Psoas muscle (tissue), 8 donors: ENCODE measurements around the gene IFNA21. TPM values are rescaled to one million over a fixed set of nuclear protein-coding genes. Genes with fewer than 3 reads are reported as not detected.

Experiments used
- ATAC-seq, 4 donors: fragments of 200-7000 bp; cut with Tn5 transposase; one replicate each; pipeline ENCODE4 v1.9.1; 2020; ENCODE audit warnings: moderate library complexity in 3 of 4, mild to moderate bottlenecking in 2 of 4
- DNase-seq, 2 donors: peaks; one replicate each; pipeline ENCODE4 v3.0.0-alpha.2; 2020
- H3K27ac ChIP-seq: fragments of 200-600 bp; one replicate; pipeline ENCODE4 v1.8.0; 2022
- H3K27me3 ChIP-seq, 3 donors: fragments of 200-600 bp in 1 of 3; one replicate each; pipeline versions ENCODE4 v1.6.1 to v1.8.0; 2013 to 2022; ENCODE audit warnings: low read length in 2 of 3, mild to moderate bottlenecking in 2 of 3, moderate library complexity in 1 of 3; ENCODE audit not compliant: insufficient read depth in 3 of 3
- H3K36me3 ChIP-seq, 2 donors: fragments of 200-600 bp in 1 of 2; one replicate each; pipeline versions ENCODE4 v1.6.1 to v1.8.0; 2013 to 2022; ENCODE audit warnings: low read depth in 1 of 2, mild to moderate bottlenecking in 1 of 2, moderate library complexity in 1 of 2; ENCODE audit not compliant: insufficient read depth in 1 of 2
- H3K4me1 ChIP-seq: fragments of 200-600 bp; one replicate; pipeline ENCODE4 v1.8.0; 2022
- H3K4me3 ChIP-seq: fragments of 200-600 bp; one replicate; pipeline ENCODE4 v1.8.0; 2022; ENCODE audit warnings: mild to moderate bottlenecking
- H3K9me3 ChIP-seq: fragments of 200-600 bp; one replicate; pipeline ENCODE4 v1.8.0; 2022
- WGBS, 3 donors: extraction: QIAGEN DNeasy Blood & Tissue Kit; methylation state at CpG; one replicate each; pipeline versions ENCODE4 v1.1.6 to v1.1.7; 2013; 5-methylcytosine and 5-hydroxymethylcytosine counted together
- intact Hi-C, 2 donors: fragments of 100-400 bp; cut with DNase I; formaldehyde crosslinking; loops; one replicate each; pipeline versions ENCODE4 v1.11.0 to v1.14.2; 2022
- polyA plus RNA-seq, 3 donors: library from polyadenylated mRNA; stranded (reverse); fragments of 200-250 nt; gene quantifications; one replicate each; pipeline ENCODE4 v1.2.3, GENCODE V29; 2013
- total RNA-seq, 4 donors: library from RNA; stranded (reverse); fragmentation: NEBNext Ultra II Directional in 2 of 4; extraction: Animal tissue kit (Norgen Biotek cat#: 25700) in 2 of 4; gene quantifications; one replicate each; pipeline versions ENCODE4 v1.2.1 to v1.2.4, GENCODE V29; 2021 to 2023
- TF ChIP-seq, protein P1 (sequence below): fragments of 200-600 bp; IDR thresholded peaks from one replicate; pipeline ENCODE4 v1.8.0; 2022; ENCODE audit warnings: antibody characterized with exemption
- donor health status: healthy with polysubstance abuse.
- donor health status: DM: no; HTN: no; CAD: no; lungs with moderate emphysema.
- donor health status: Bipolar disorder and iron deficiency.
- donor health status: healthy.
- donor health status: DM: yes; HTN: yes; CAD: no.
- donor health status: DM: no; HTN: no; CAD: no.
- donor health status: DM: no; HTN: no; CAD: no.
- donor health status: DM: yes; HTN: yes; CAD: no.

IFNA21 gene
- total and polyA plus RNA-seq, 7 donors, result not detected

GRCh38 chr9:21171351-21171750 is 4.9 kb upstream of the IFNA21 start:
- intact Hi-C loops, result no loop called here
- no peaks in the 10 kb centered on the region for H3K27me3 ChIP-seq
- no peaks in the 10 kb centered on the region for H3K4me1 ChIP-seq
- 59 to 81% (median 74%) methylated on average over 1 of the region's 1 CpG for WGBS, 3 donors
- no peak for DNase-seq
- no peak overlapping the region for H3K4me3 ChIP-seq
- H3K36me3 ChIP-seq, result no peaks in the 10 kb centered on the region
- no peaks in the 10 kb centered on the region for H3K9me3 ChIP-seq
- ATAC-seq, result no peak
- H3K27ac ChIP-seq, result no peak overlapping the region
- TF ChIP-seq, protein P1, sequence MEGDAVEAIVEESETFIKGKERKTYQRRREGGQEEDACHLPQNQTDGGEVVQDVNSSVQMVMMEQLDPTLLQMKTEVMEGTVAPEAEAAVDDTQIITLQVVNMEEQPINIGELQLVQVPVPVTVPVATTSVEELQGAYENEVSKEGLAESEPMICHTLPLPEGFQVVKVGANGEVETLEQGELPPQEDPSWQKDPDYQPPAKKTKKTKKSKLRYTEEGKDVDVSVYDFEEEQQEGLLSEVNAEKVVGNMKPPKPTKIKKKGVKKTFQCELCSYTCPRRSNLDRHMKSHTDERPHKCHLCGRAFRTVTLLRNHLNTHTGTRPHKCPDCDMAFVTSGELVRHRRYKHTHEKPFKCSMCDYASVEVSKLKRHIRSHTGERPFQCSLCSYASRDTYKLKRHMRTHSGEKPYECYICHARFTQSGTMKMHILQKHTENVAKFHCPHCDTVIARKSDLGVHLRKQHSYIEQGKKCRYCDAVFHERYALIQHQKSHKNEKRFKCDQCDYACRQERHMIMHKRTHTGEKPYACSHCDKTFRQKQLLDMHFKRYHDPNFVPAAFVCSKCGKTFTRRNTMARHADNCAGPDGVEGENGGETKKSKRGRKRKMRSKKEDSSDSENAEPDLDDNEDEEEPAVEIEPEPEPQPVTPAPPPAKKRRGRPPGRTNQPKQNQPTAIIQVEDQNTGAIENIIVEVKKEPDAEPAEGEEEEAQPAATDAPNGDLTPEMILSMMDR, result no peak

DNA sequence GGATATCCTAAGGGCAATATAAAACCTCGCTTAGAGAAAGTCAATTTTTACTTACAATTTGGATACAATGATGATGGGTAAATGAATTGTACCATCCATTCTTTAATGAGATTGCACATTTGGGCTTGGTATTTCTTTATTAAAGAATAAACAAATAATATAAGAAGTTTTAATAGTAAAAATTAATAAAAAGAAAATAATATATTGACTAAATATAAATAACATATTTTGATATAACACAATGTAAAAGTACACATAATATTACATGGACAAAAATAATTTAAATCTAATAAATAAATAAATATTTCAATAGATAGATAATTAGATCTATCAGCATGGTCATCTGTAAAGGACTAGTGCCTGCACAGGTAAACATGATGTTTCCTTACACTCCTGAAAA is 944 bp downstream of the IFNA21 start:
- Histone ChIP-seq H3K36me3 (no peaks in the 10 kb centered on the region), H3K27ac (no peak overlapping the region), H3K4me1 (no peaks in the 10 kb centered on the region), H3K27me3 (no peaks in the 10 kb centered on the region), H3K4me3 (no peak overlapping the region), H3K9me3 (no peaks in the 10 kb centered on the region)
- DNase-seq, result no peak
- TF ChIP-seq, protein P1, result no peak
- intact Hi-C loops, result no loop called here
- no peak for ATAC-seq
- WGBS, 3 donors, result 93 to 95% (median 93%) methylated on average over 1 of the region's 1 CpG

DNA sequence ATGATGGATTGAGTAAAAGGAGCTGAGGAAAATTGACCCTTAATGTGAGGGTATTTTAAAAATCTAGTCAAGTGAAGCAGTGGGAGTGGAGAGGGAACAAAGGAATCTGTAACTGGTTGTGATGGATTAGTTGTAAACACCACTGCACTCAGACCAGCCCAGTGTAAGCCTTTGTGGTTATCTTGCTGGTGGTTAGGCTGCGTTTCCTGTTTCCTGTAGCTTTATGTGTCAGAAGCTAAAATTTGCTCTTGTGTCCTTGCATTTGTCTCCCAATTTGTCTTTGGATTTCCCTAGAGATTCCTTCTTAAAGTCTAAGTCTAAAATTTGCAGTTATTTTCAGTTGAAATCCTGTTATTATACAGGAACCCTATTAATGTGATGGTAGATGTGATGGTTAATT is 6.3 kb downstream of the IFNA21 start:
- Histone ChIP-seq H3K4me3 (no peak overlapping the region), H3K27ac (no peak overlapping the region), H3K27me3 (no peaks in the 10 kb centered on the region), H3K36me3 (no peaks in the 10 kb centered on the region), H3K9me3 (no peaks in the 10 kb centered on the region), H3K4me1 (no peaks in the 10 kb centered on the region)
- TF ChIP-seq, protein P1, result no peak
- WGBS, 3 donors, result 30 to 41% (median 40%) methylated on average over 1 of the region's 1 CpG
- DNase-seq, result no peak
- no peak for ATAC-seq
- intact Hi-C loops, result no loop called here

- TF ChIP-seq, protein P1, result no peak
- DNase-seq, result no peak
- WGBS, 3 donors, result 38 to 44% (median 43%) methylated on average over 2 of the region's 2 CpGs
Measured at GRCh38 chr9:21155501-21155900, 11.0 kb downstream of the IFNA21 start.

GRCh38 chr9:21154018-21154608 is 12.3 kb downstream of the IFNA21 start:
- WGBS, 3 donors, result 6 to 9% (median 7%) methylated on average over 3 of the region's 3 CpGs

More at GRCh38 chr9:21155501-21155900, 11.0 kb downstream of the IFNA21 start:
- H3K9me3 ChIP-seq, result no peaks in the 10 kb centered on the region
- no peaks in the 10 kb centered on the region for H3K36me3 ChIP-seq
- H3K4me3 ChIP-seq, result no peak overlapping the region
- H3K4me1 ChIP-seq, result no peaks in the 10 kb centered on the region
- intact Hi-C loops, result no loop called here
- ATAC-seq, result no peak
- no peak overlapping the region for H3K27ac ChIP-seq
- no peaks in the 10 kb centered on the region for H3K27me3 ChIP-seq

More at GRCh38 chr9:21154018-21154608, 12.3 kb downstream of the IFNA21 start:
- H3K4me3 ChIP-seq, result no peak overlapping the region
- ATAC-seq (no peak), DNase-seq (no peak)
- TF ChIP-seq, protein P1, result no peak
- H3K27ac ChIP-seq, result no peak overlapping the region
- intact Hi-C loops, result no loop called here
- no peaks in the 10 kb centered on the region for H3K36me3 ChIP-seq
- no peaks in the 10 kb centered on the region for H3K9me3 ChIP-seq
- no peaks in the 10 kb centered on the region for H3K27me3 ChIP-seq
- H3K4me1 ChIP-seq, result no peaks in the 10 kb centered on the region
